Astrocyte of the cerebellum (primary cell): ENCODE results near the gene SHISA9.

Source experiments
- DNase-seq: peaks from one replicate; pipeline ENCODE4 v3.0.0-alpha.2; 2011; ENCODE audit warnings: low read depth
- H3K4me3 ChIP-seq: 2 replicates; pipeline ENCODE4 v1.5.1; 2011; ENCODE audit warnings: mild to moderate bottlenecking, low read depth, low read length, moderate library complexity
- CTCF ChIP-seq: IDR thresholded peaks from 2 replicates; pipeline ENCODE4 v1.5.1; 2012; ENCODE audit warnings: low read length, low read depth, moderate library complexity, mild to moderate bottlenecking; ENCODE audit errors: missing control alignments
- in situ Hi-C: cut with HindIII; loops from 2 replicates; pipeline ENCODE4 v1.10.0; 2017; ENCODE audit warnings: low sequenced_read_pairs

SHISA9 gene

GRCh38 chr16:13264749-13265552, 363.6 kb downstream of the SHISA9 start:
- no peak for TF ChIP-seq CTCF
- DNase-seq: no peak
- in situ Hi-C loops: no loop called here

DNA sequence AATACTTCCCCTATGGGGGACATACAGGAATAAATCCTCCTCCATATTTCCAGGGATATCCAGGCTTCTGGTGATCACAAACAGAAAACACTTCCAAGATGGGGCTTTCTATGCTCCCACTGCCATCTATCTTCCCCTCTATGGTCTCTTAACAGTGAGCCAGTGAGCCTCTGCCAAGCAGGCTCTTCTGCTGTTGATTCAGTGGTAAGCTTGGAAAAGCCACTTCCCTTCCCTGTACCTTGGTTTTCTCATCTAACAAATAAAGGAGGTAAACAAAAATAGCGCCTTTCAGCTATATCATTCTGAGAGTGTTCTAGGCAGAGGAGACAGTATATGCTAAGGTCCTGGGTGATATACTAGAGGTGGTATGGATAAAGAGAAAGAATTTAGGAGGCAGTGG, 368.0 kb downstream of the SHISA9 start:
- no peak overlapping the region for H3K4me3 ChIP-seq
- TF ChIP-seq CTCF: no peak
- in situ Hi-C loops: no loop called here
- DNase-seq: no peak

More at GRCh38 chr16:13264749-13265552, 363.6 kb downstream of the SHISA9 start:
- H3K4me3 ChIP-seq: no peak overlapping the region

DNA sequence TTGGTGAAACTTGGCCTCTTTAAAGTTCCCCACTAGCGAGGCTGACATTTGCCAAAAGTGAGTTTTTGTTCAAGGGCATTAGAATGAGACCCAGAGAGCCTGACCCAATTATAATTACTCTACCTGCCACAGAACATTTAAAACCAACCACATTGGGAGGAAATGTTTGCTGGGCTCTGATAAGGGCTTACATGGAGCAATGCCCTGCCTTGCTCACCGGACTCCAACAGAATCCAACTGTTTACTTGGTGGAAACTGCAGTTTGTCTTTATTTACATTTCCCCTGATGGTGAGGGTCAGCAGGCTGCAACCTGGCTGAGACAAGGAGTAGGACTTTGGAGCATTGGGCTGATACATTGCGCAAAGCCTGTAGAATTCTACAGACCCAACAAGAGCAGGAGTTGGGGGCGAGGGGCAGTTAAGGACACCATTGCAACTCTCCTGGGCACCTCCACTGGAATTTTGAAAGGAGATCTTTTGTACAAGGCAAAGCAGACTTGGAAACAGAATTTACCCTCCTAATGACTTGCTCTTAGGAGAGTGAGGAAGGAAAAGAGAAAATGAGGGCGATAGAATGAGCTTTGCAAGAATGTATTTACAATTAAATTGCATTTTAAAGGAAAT, 368.6 kb downstream of the SHISA9 start:
- no peak for TF ChIP-seq CTCF
- H3K4me3 ChIP-seq: no peak overlapping the region
- no peak for DNase-seq
- in situ Hi-C loops: no loop called here

- in situ Hi-C loops: no loop called here
- no peak for TF ChIP-seq CTCF
- H3K4me3 ChIP-seq: no peak overlapping the region
- DNase-seq: no peak
Measured at GRCh38 chr16:13270602-13271001, 369.2 kb downstream of the SHISA9 start.

DNA sequence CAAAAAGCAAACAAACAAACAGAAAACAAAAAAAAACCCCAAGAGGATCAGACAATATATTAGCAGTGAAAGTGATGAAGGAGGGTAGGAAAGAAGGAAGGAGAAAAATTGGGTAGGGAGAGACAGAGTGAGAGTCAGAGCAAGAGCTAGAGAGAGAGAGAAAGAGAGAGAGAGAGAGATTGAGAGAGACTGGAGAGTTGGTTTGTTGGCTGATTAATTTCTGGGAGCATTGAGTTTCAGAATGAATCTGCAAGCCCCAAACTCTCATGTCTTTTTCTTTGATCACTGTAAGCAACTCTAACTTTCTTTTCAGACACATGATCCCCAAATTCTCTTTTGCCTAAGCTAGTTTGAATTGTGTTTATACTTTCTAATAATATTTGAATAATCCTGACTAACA, 388.1 kb downstream of the SHISA9 start:
- no peak overlapping the region for H3K4me3 ChIP-seq
- in situ Hi-C loops: no loop called here
- TF ChIP-seq CTCF: no peak
- no peak for DNase-seq
